ENCODE measurements around the gene TSEN54.
A peak's percentile ranks its signal among the peaks of the same experiment; 100 is the strongest.

The TSEN54 gene

GRCh38 chr17:75521951-75522727, 5.8 kb downstream of the TSEN54 start:
- TF ChIP-seq USF1 (IDR thresholded peaks at IDR 0.05) (no peak), MAX (IDR thresholded peaks at IDR 0.05) (no peak)

GRCh38 chr17:75523647-75524046, 7.3 kb downstream of the TSEN54 start:
- no peak for TF ChIP-seq TCF12 (IDR thresholded peaks at IDR 0.05; ENCODE audit: low read depth)
- no peak for TF ChIP-seq ZBTB7A (IDR thresholded peaks at IDR 0.05; ENCODE audit: low read depth)
- TF ChIP-seq TEAD4 (IDR thresholded peaks at IDR 0.05): no peak
- TF ChIP-seq NFIC (IDR thresholded peaks at IDR 0.05): no peak
- TF ChIP-seq REST (IDR thresholded peaks at IDR 0.05; ENCODE audit: low read depth): no peak
- no peak for TF ChIP-seq RAD21 (IDR thresholded peaks at IDR 0.05; ENCODE audit: low read depth)

- TF ChIP-seq CEBPB (IDR thresholded peaks at IDR 0.05): no peak
- no peak for TF ChIP-seq CREB1 (IDR thresholded peaks at IDR 0.05; ENCODE audit: low read depth)
- no peak for TF ChIP-seq RAD21 (IDR thresholded peaks at IDR 0.05; ENCODE audit: low read depth)
- no peak for TF ChIP-seq TEAD4 (IDR thresholded peaks at IDR 0.05)
Observed at GRCh38 chr17:75524269-75524969, 8.1 kb downstream of the TSEN54 start.

GRCh38 chr17:75524970-75525805, 8.9 kb downstream of the TSEN54 start, which contains the start of gene LLGL2:
TSS of gene LLGL2 (plus strand) at chr17:75525697. CDS start at chr17:75543427, 17,730 bp downstream.
- TF ChIP-seq TAF1 (IDR thresholded peaks at IDR 0.05; ENCODE audit: low read depth): peak; percentile 88
- peak; percentile 24 for TF ChIP-seq CREB1 (IDR thresholded peaks at IDR 0.05; ENCODE audit: low read depth)
- peak; percentile 24; the same call in 1 of the 2 replicates for TF ChIP-seq REST (IDR thresholded peaks at IDR 0.05; ENCODE audit: low read depth)
- peak; percentile 87 for TF ChIP-seq ZBTB7A (IDR thresholded peaks at IDR 0.05; ENCODE audit: low read depth)
- peak; percentile 63 for TF ChIP-seq TCF12 (IDR thresholded peaks at IDR 0.05; ENCODE audit: low read depth)
- 0 out of 2 replicates have a peak, but pooled peaks have one; percentile 66 for TF ChIP-seq EP300 (IDR thresholded peaks at IDR 0.05; ENCODE audit: borderline replicate concordance)
- peak; percentile 70; the same call in 1 of the 2 replicates for TF ChIP-seq YY1 (IDR thresholded peaks at IDR 0.05; ENCODE audit: low read depth)
- 0 out of 2 replicates have a peak, but pooled peaks have one; percentile 25 for TF ChIP-seq NFIC (IDR thresholded peaks at IDR 0.05)
- TF ChIP-seq TEAD4 (IDR thresholded peaks at IDR 0.05): peak; percentile 52
- TF ChIP-seq USF1 (IDR thresholded peaks at IDR 0.05): peak; percentile 37; the same call in 1 of the 2 replicates
- no peak for TF ChIP-seq CEBPB (IDR thresholded peaks at IDR 0.05)
- no peak for TF ChIP-seq FOXM1 (IDR thresholded peaks at IDR 0.05; ENCODE audit: borderline replicate concordance, low read depth)
- peak; percentile 76 for TF ChIP-seq MAX (IDR thresholded peaks at IDR 0.05)
- peak; percentile 32; the same call in 1 of the 2 replicates for TF ChIP-seq RAD21 (IDR thresholded peaks at IDR 0.05; ENCODE audit: low read depth)
- peak; percentile 44; the same call in 1 of the 2 replicates for TF ChIP-seq EGR1 (IDR thresholded peaks at IDR 0.05)

- 0 out of 2 replicates have a peak, but pooled peaks have one; percentile 4 for TF ChIP-seq NFIC (IDR thresholded peaks at IDR 0.05)
- peak; percentile 75 for TF ChIP-seq MAX (IDR thresholded peaks at IDR 0.05)
- TF ChIP-seq REST (IDR thresholded peaks at IDR 0.05; ENCODE audit: low read depth): no peak
- TF ChIP-seq YY1 (IDR thresholded peaks at IDR 0.05; ENCODE audit: low read depth): 0 out of 2 replicates have a peak, but pooled peaks have one; percentile 10
- peak; percentile 47; the same call in 1 of the 2 replicates for TF ChIP-seq ZBTB7A (IDR thresholded peaks at IDR 0.05; ENCODE audit: low read depth)
- peak; percentile 20; the same call in 1 of the 2 replicates for TF ChIP-seq TCF12 (IDR thresholded peaks at IDR 0.05; ENCODE audit: low read depth)
- TF ChIP-seq EP300 (IDR thresholded peaks at IDR 0.05; ENCODE audit: borderline replicate concordance): peak; percentile 22; the same call in 1 of the 2 replicates
- no peak for TF ChIP-seq RAD21 (IDR thresholded peaks at IDR 0.05; ENCODE audit: low read depth)
- no peak for TF ChIP-seq TAF1 (IDR thresholded peaks at IDR 0.05; ENCODE audit: low read depth)
- no peak for TF ChIP-seq CREB1 (IDR thresholded peaks at IDR 0.05; ENCODE audit: low read depth)
- no peak for TF ChIP-seq TEAD4 (IDR thresholded peaks at IDR 0.05)
- TF ChIP-seq CEBPB (IDR thresholded peaks at IDR 0.05): peak; percentile 45; the same call in 1 of the 2 replicates
- TF ChIP-seq FOXM1 (IDR thresholded peaks at IDR 0.05; ENCODE audit: borderline replicate concordance, low read depth): no peak
- TF ChIP-seq USF1 (IDR thresholded peaks at IDR 0.05): no peak
Observed at GRCh38 chr17:75525806-75526554, 9.7 kb downstream of the TSEN54 start.

All from Ishikawa (cell line).